HG03442 (cell line): ENCODE results near the gene TBC1D12.

Source experiments
- ATAC-seq: cut with Tn5 transposase; IDR thresholded peaks from one replicate; pipeline ENCODE4 v1.9.1; 2021; ENCODE audit warnings: mild to moderate bottlenecking, moderate library complexity; ENCODE audit not compliant: unreplicated experiment

TBC1D12 gene

GRCh38 chr10:94405406-94405805, 3.1 kb downstream of the TBC1D12 start:
- ATAC-seq = no peak

GRCh38 chr10:94407668-94408067, 5.3 kb downstream of the TBC1D12 start:
- no peak for ATAC-seq

GRCh38 chr10:94409021-94409657, 6.8 kb downstream of the TBC1D12 start:
- no peak for ATAC-seq

GRCh38 chr10:94411304-94411703, 9.0 kb downstream of the TBC1D12 start:
- no peak for ATAC-seq

GRCh38 chr10:94412449-94412848, 10.1 kb downstream of the TBC1D12 start:
- no peak for ATAC-seq

- ATAC-seq = no peak
These were observed 11.0 kb downstream of the TBC1D12 start for GRCh38 chr10:94413361-94413760.

GRCh38 chr10:94416896-94417295, 14.6 kb downstream of the TBC1D12 start:
- ATAC-seq = no peak

GRCh38 chr10:94417321-94417720, 15.0 kb downstream of the TBC1D12 start:
- no peak for ATAC-seq

GRCh38 chr10:94420516-94420915, 18.2 kb downstream of the TBC1D12 start:
- ATAC-seq = no peak

GRCh38 chr10:94420998-94421528, 18.7 kb downstream of the TBC1D12 start:
- ATAC-seq = no peak

GRCh38 chr10:94423627-94424026, 21.3 kb downstream of the TBC1D12 start:
- ATAC-seq = no peak

- ATAC-seq = no peak
These were observed 22.5 kb downstream of the TBC1D12 start for GRCh38 chr10:94424714-94425337.

GRCh38 chr10:94425942-94426341, 23.6 kb downstream of the TBC1D12 start:
- no peak for ATAC-seq

GRCh38 chr10:94427166-94427565, 24.8 kb downstream of the TBC1D12 start:
- no peak for ATAC-seq

GRCh38 chr10:94428766-94429707, 26.7 kb downstream of the TBC1D12 start:
- ATAC-seq = no peak

- ATAC-seq = no peak
These were observed 28.4 kb downstream of the TBC1D12 start for GRCh38 chr10:94430701-94431100.

GRCh38 chr10:94432443-94432842, 30.1 kb downstream of the TBC1D12 start:
- no peak for ATAC-seq

- ATAC-seq = no peak
These were observed 37.0 kb downstream of the TBC1D12 start for GRCh38 chr10:94439275-94439861.

GRCh38 chr10:94440096-94440495, 37.8 kb downstream of the TBC1D12 start:
- no peak for ATAC-seq

- no peak for ATAC-seq
These were observed 40.7 kb downstream of the TBC1D12 start for GRCh38 chr10:94443047-94443446.

GRCh38 chr10:94443549-94443948, 41.2 kb downstream of the TBC1D12 start:
- no peak for ATAC-seq
